Astrocyte of the spinal cord (primary cell): ENCODE results near the gene MCC.
A peak's percentile ranks its signal among the peaks of the same experiment; 100 is the strongest.

ENCODE experiments used
- DNase-seq: peaks from one replicate; pipeline ENCODE4 v3.0.0; 2011; ENCODE audit warnings: low read depth, low spot score
- H3K4me3 ChIP-seq: 2 replicates; pipeline ENCODE4 v1.5.1; 2011; ENCODE audit warnings: low read depth, mild to moderate bottlenecking, low read length, moderate library complexity
- in situ Hi-C: cut with HindIII; loops from 2 replicates; pipeline ENCODE4 v1.10.0; 2017; ENCODE audit warnings: low sequenced_read_pairs
- TF ChIP-seq, protein P1 (sequence below): IDR thresholded peaks from 2 replicates; pipeline ENCODE4 v1.5.1; 2012; ENCODE audit warnings: low read depth, mild to moderate bottlenecking, low read length, inconsistent platforms

MCC gene

DNA sequence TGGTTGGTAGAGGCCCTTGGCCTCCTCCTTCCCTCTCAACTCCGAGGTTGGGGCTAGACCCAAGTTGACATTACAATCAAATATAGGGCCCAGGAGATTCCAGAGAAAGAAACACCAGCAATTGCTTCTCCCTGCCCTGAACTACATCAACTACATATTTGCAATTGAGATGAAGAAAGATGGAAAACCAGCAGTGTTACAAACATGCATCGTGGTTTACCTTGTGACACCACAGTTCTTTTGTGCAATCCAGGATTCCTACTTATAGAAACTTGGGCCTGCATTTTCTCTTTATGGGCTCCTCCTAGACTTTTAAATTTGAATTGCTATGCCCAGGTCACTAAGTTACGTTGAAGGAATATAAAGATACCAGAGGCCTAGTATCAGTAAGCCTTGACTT lies 384.9 kb downstream of the MCC start:
- DNase-seq: no peak
- no peak overlapping the region for H3K4me3 ChIP-seq
- TF ChIP-seq, protein P1, sequence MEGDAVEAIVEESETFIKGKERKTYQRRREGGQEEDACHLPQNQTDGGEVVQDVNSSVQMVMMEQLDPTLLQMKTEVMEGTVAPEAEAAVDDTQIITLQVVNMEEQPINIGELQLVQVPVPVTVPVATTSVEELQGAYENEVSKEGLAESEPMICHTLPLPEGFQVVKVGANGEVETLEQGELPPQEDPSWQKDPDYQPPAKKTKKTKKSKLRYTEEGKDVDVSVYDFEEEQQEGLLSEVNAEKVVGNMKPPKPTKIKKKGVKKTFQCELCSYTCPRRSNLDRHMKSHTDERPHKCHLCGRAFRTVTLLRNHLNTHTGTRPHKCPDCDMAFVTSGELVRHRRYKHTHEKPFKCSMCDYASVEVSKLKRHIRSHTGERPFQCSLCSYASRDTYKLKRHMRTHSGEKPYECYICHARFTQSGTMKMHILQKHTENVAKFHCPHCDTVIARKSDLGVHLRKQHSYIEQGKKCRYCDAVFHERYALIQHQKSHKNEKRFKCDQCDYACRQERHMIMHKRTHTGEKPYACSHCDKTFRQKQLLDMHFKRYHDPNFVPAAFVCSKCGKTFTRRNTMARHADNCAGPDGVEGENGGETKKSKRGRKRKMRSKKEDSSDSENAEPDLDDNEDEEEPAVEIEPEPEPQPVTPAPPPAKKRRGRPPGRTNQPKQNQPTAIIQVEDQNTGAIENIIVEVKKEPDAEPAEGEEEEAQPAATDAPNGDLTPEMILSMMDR: no peak
- in situ Hi-C loops: no loop called here

DNA sequence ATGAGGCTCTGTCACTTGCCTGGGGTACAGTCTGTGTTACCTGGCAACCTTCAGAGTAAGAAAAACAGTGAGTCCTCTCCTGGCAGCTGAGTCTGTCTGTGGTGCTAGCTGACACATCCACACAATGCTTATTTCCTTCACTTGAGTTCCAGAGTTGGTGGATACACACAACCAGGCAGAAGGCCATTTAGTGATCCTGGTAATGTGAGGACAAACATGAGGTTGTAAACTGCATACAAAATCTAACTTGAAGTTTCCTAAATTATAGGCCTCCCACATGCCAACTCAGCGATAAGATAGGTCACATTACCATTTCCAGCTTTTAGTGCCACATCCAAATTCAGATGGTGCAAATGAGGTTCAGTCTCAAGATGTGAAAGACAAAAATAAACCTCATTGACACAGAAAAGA lies 386.1 kb downstream of the MCC start:
- peak; percentile 42 for DNase-seq
- in situ Hi-C loops: no loop called here
- TF ChIP-seq, protein P1: no peak
- no peak overlapping the region for H3K4me3 ChIP-seq

DNA sequence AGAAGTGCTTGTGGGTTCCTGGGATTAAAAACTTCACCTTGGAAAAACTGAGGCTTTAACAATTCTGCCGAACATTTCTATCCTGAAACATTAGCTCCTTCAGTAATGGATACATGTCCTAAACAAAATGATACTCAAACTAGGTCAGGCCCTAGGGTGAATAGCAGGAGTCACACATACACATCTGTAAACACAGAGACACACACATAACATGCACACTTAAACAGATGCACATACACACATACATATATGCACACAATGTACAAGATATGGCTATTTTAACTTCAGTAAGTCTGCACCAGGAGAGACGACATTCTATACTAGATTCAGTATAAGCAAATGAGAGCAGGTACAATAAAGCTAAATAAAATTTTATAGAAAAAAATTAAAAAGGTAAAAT lies 387.3 kb downstream of the MCC start:
- no peak for DNase-seq
- TF ChIP-seq, protein P1: no peak
- in situ Hi-C loops: no loop called here
- H3K4me3 ChIP-seq: no peak overlapping the region

DNA sequence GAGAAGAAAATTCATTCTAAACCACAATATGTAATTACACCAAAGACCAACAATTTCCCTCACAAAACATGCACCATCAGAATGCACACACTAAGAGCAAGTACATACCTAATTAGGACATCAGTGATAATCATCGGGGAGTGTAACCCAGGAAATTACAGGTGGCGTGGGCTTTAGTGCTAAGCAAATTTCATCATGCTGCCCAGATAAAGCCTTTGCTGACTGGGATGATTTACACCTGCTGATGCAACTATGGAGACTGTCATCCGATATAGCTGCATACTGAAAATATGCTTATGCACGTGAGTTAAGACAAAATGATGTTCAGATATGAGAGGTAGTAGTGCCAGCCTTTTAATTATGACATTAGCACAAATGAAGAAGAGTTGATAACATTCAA lies 388.4 kb downstream of the MCC start:
- no peak overlapping the region for H3K4me3 ChIP-seq
- TF ChIP-seq, protein P1: no peak
- no peak for DNase-seq
- in situ Hi-C loops: no loop called here

DNA sequence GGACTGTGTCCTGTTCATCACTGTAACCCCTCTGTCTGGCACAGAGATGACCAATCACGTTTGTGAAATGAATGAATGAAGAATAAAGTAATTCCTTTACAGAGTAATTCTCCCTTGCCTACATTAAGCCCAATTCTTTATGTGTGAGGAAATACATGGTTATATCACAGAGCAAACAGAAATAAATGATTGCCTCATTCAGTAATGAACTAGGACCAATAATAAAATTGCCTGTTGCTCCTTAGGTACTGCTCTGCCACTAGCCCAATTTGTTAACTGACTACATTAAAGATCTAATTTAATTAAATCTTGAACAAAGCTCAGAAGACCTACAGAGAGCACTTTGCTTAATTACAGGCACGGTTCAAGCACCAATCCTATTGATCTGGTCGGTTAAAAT lies 389.9 kb downstream of the MCC start:
- in situ Hi-C loops: no loop called here
- DNase-seq: no peak
- TF ChIP-seq, protein P1: no peak
- no peak overlapping the region for H3K4me3 ChIP-seq

DNA sequence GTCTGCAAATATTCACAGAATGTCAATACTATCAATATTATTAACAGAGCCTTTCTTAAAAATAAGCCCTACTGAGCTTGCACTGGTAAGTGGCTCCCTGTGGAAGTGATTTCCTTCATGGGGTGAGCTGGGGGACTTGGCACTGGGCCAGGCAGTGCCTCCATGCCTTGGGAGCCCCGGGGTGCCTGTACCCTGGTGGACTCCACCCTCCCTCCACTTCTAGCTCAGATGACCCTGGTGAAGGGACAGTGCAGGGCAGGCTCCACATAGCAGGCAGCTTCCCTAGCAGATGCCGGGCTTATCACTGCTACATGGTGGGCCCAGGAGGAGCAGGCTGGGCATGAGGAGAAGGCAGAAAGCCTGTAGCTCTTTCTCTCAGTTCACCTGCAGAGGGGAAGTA lies 392.4 kb downstream of the MCC start:
- in situ Hi-C loops: no loop called here
- TF ChIP-seq, protein P1: no peak
- no peak overlapping the region for H3K4me3 ChIP-seq
- no peak for DNase-seq

DNA sequence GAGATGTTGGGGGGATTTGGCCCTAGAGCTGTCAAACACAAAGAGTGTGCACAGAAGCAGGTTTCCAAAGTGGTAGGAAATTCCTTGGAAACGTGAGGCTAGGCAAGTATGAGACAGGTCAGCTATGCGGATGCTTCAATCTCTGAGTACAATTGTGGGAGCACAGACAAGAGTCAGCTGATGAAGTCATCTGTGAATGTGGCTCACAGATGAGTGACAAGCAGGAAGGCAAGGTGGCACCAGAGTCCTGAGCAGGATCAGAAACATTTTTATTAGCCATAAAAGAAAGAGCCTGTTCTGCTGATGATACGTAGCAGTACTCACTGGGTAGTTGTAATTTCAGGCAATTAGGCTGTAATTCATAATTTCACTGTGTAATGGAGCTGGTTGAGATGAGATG lies 394.7 kb downstream of the MCC start:
- no peak overlapping the region for H3K4me3 ChIP-seq
- in situ Hi-C loops: no loop called here
- DNase-seq: no peak
- TF ChIP-seq, protein P1: no peak
